Thyroid gland (tissue), 4 donors: ENCODE data around the gene XKRX.

Experiments used
- CTCF ChIP-seq, 6 experiments: fragments of 200-600 bp in 3 of 6; fragments of 450-650 bp in 3 of 6; sonication (generic) in 3 of 6; IDR thresholded peaks; one replicate each; pipeline ENCODE4 v1.5.1; 2016 to 2019; ENCODE audit warnings: antibody characterized with exemption in 6 of 6, mild to moderate bottlenecking in 2 of 6, inconsistent platforms in 1 of 6, moderate library complexity in 1 of 6
- POLR2A ChIP-seq, 2 donors: fragments of 450-650 bp; IDR thresholded peaks; one replicate each; pipeline ENCODE4 v1.6.1; 2017; ENCODE audit warnings: antibody characterized with exemption in 2 of 2, mild to moderate bottlenecking in 2 of 2, moderate library complexity in 1 of 2

DNA sequence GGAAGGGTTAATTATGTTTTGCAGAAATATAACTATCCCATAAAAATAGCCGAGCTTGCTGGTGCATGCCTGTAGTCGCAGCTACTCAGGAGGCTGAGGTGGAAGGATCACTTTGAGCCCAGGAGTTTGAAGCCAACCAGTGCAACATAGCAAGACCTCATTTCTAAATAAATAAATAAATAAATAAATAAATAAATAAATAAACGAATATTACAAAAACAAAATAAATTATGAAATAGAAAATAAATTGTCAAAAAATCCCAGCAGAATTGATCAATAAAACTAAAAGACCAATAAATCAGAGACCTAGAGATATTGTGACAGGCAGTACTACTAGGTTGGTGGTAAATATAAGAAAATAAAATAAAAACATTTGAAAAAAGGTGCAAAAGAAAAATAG lies 34.1 kb upstream of the XKRX start:
- TF ChIP-seq POLR2A (IDR thresholded peaks at IDR 0.05): no peak
- TF ChIP-seq CTCF (IDR thresholded peaks at IDR 0.05): no peak
